Measurements from ENCODE around the gene KHDRBS2. TPM values are rescaled to one million over a fixed set of nuclear protein-coding genes. Genes with fewer than 3 reads are reported as not detected.

Gene KHDRBS2
- polyA plus RNA-seq, 1 donor (not counting 4 experiments of a cell fraction or from before 2014, with no cell fraction given): not detected

DNA sequence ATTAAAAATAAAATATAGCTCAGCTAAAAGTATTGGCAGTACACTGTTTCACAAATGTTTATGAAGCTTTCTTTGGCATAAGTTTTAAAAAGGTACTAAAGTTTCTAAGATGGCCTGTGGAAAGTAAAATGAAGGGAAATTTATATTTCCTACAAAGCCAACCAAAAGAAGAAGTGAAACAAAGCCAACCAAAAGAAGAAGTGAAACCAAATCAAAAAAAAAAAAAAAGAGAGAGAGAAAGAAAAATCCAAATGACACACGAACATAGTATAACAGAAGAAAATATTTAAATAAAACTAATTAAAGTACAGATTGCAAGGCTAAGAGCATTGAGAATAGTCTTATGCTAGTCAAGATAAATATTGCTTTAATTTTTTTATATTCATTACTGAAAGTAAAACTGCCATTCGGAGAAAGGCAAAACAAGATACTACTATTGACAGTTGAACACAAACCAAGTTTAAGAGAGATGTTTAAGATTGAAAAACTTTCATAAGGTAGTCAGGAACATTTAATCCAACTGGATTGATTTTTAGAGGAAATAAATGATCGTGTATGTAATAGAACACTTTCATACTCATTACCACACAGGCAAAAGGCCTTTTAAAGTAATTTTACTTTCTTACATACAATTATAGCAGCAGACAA lies 12.8 kb upstream of the KHDRBS2 start:
- TF ChIP-seq, protein P1, sequence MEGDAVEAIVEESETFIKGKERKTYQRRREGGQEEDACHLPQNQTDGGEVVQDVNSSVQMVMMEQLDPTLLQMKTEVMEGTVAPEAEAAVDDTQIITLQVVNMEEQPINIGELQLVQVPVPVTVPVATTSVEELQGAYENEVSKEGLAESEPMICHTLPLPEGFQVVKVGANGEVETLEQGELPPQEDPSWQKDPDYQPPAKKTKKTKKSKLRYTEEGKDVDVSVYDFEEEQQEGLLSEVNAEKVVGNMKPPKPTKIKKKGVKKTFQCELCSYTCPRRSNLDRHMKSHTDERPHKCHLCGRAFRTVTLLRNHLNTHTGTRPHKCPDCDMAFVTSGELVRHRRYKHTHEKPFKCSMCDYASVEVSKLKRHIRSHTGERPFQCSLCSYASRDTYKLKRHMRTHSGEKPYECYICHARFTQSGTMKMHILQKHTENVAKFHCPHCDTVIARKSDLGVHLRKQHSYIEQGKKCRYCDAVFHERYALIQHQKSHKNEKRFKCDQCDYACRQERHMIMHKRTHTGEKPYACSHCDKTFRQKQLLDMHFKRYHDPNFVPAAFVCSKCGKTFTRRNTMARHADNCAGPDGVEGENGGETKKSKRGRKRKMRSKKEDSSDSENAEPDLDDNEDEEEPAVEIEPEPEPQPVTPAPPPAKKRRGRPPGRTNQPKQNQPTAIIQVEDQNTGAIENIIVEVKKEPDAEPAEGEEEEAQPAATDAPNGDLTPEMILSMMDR (optimal IDR thresholded peaks at IDR 0.05 in 1 of 3, IDR thresholded peaks at IDR 0.05 in 1 of 3, conservative IDR thresholded peaks at IDR 0.05 in 1 of 3; ENCODE audit: extremely low read depth in 1 of 3, insufficient read depth in 2 of 3, low read length in 3 of 3): no peak
- TF ChIP-seq EZH2 (IDR thresholded peaks at IDR 0.05; ENCODE audit: low read length): no peak
- Histone ChIP-seq H3K9me3 (ENCODE audit: control insufficient read depth, low read depth, low read length) (no peaks in the 10 kb centered on the region), H4K20me1 (ENCODE audit: control insufficient read depth, extremely low read depth, insufficient read depth, low read length) (no peaks in the 10 kb centered on the region), H3K4me2 (ENCODE audit: control insufficient read depth, extremely low read depth, insufficient read depth, low read depth, low read length) (no peak overlapping the region), H3K4me1 (ENCODE audit: control insufficient read depth, extremely low read depth, insufficient read depth, low read length) (no peaks in the 10 kb centered on the region), H3K79me2 (ENCODE audit: control insufficient read depth, insufficient read depth, low read length) (no peaks in the 10 kb centered on the region), H3K4me3 (ENCODE audit: control insufficient read depth in 2 of 3, extremely low read depth in 1 of 3, insufficient read depth in 2 of 3, low read depth in 1 of 3, low read length in 3 of 3) (no peak overlapping the region), H3K36me3 (ENCODE audit: control insufficient read depth in 2 of 2, extremely low read depth in 1 of 2, insufficient read depth in 2 of 2, low read length in 2 of 2) (no peaks in the 10 kb centered on the region), H3K9me1 (ENCODE audit: control insufficient read depth, extremely low read depth, insufficient read depth, low read length) (no peaks in the 10 kb centered on the region), H2AFZ (ENCODE audit: control insufficient read depth, low read length) (no peak overlapping the region), H3K27ac (ENCODE audit: control insufficient read depth, insufficient read depth, low read length) (no peak overlapping the region), H3K27me3 (ENCODE audit: control insufficient read depth, extremely low read depth, insufficient read depth, low read length) (no peaks in the 10 kb centered on the region), H3K9ac (ENCODE audit: control insufficient read depth, extremely low read depth, insufficient read depth, low read length) (no peak overlapping the region)
- DNase-seq (ENCODE audit: low read depth, low spot score) (no peak), FAIRE-seq (no peak)
- dilution Hi-C loops (cut with MboI; ENCODE audit: extremely low pct_ligation_motif_present, low sequenced_read_pairs): no loop called here

DNA sequence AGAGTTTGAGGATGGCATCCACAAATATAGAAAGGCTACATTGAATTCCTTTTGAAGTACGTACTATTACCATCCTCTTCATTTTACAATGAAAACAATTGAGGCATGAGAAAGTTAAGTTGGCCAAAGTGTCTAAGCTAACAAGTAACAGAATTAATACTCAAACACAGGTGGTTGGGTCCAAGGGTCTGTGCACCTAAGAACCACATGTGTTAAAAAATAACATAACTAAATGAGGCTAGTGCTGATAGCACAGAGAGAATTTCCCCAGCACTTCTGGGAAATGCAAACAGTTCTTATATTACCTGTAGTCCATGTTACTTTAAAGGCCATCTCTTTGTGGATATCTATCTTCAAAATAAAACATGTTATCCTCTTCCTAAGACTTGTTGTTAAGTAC lies 10.5 kb upstream of the KHDRBS2 start:
- FAIRE-seq: no peak

More for the DNA sequence above, 10.5 kb upstream of the KHDRBS2 start:
- no peak for DNase-seq (ENCODE audit: low read depth, low spot score)
- Histone ChIP-seq H4K20me1 (ENCODE audit: control insufficient read depth, extremely low read depth, insufficient read depth, low read length) (no peaks in the 10 kb centered on the region), H3K4me3 (ENCODE audit: control insufficient read depth in 2 of 3, extremely low read depth in 1 of 3, insufficient read depth in 2 of 3, low read depth in 1 of 3, low read length in 3 of 3) (no peak overlapping the region), H3K36me3 (ENCODE audit: control insufficient read depth in 2 of 2, extremely low read depth in 1 of 2, insufficient read depth in 2 of 2, low read length in 2 of 2) (no peaks in the 10 kb centered on the region), H3K9me1 (ENCODE audit: control insufficient read depth, extremely low read depth, insufficient read depth, low read length) (no peaks in the 10 kb centered on the region), H3K79me2 (ENCODE audit: control insufficient read depth, insufficient read depth, low read length) (no peaks in the 10 kb centered on the region), H3K27ac (ENCODE audit: control insufficient read depth, insufficient read depth, low read length) (no peak overlapping the region), H3K27me3 (ENCODE audit: control insufficient read depth, extremely low read depth, insufficient read depth, low read length) (no peaks in the 10 kb centered on the region), H3K4me1 (ENCODE audit: control insufficient read depth, extremely low read depth, insufficient read depth, low read length) (no peaks in the 10 kb centered on the region), H3K9ac (ENCODE audit: control insufficient read depth, extremely low read depth, insufficient read depth, low read length) (no peak overlapping the region), H2AFZ (ENCODE audit: control insufficient read depth, low read length) (no peak overlapping the region), H3K4me2 (ENCODE audit: control insufficient read depth, extremely low read depth, insufficient read depth, low read depth, low read length) (no peak overlapping the region), H3K9me3 (ENCODE audit: control insufficient read depth, low read depth, low read length) (no peaks in the 10 kb centered on the region)
- dilution Hi-C loops (cut with MboI; ENCODE audit: extremely low pct_ligation_motif_present, low sequenced_read_pairs): no loop called here
- TF ChIP-seq EZH2 (IDR thresholded peaks at IDR 0.05; ENCODE audit: low read length): no peak
- TF ChIP-seq, protein P1 (optimal IDR thresholded peaks at IDR 0.05 in 1 of 3, IDR thresholded peaks at IDR 0.05 in 1 of 3, conservative IDR thresholded peaks at IDR 0.05 in 1 of 3; ENCODE audit: extremely low read depth in 1 of 3, insufficient read depth in 2 of 3, low read length in 3 of 3): no peak
